A549 (cell line): Measurements from ENCODE around the gene CCDC97. TPM values are rescaled to one million over a fixed set of nuclear protein-coding genes. Genes with fewer than 3 reads are reported as not detected.

Source experiments
- ATAC-seq, 2 experiments: fragments of 200-7000 bp in 1 of 2; fragments of >200 bp in 1 of 2; cut with Nextera tagmentation in 1 of 2; cut with Tn5 transposase in 1 of 2; 3 replicates each; pipeline versions ENCODE4 v1.8.0 to v1.9.1; 2018 to 2020; ENCODE audit warnings: mild to moderate bottlenecking in 1 of 2, moderate library complexity in 1 of 2
- CTCF ChIA-PET: fragments of 300-600 bp; sonication (Branson Sonifier 250); formaldehyde crosslinking; extraction: SDS; loops from one replicate; lab custom pipeline; 2021; ENCODE audit warnings: antibody characterized with exemption, inconsistent platforms; lab: Yijun Ruan, JAX
- POLR2A ChIA-PET: fragments of 350-600 bp; formaldehyde crosslinking; extraction: SDS; loops from one replicate; lab custom pipeline; 2021; ENCODE audit warnings: antibody characterized with exemption, inconsistent platforms; lab: Yijun Ruan, JAX
- DNase-seq, 2 experiments: peaks; one replicate each; pipeline versions ENCODE4 v3.0.0 to v3.0.0-alpha.2; 2011 to 2016; ENCODE audit warnings: low read depth in 1 of 2, low spot score in 1 of 2
- FAIRE-seq: peaks from 2 replicates; lab custom pipeline; 2011; peaks lifted over from hg19 to GRCh38; lab: Jason Lieb, UNC
- H3K27ac ChIP-seq, 2 experiments: fragments of >200 bp; sonication (Bioruptor Twin); formaldehyde crosslinking; 3 replicates each; pipeline ENCODE4 v1.5.1; 2016 to 2017
- H3K4me1 ChIP-seq: fragments of >200 bp; sonication (Bioruptor Twin); formaldehyde crosslinking; 3 replicates; pipeline ENCODE4 v1.6.1; 2016
- H3K4me2 ChIP-seq: fragments of >200 bp; sonication (Bioruptor Twin); formaldehyde crosslinking; 3 replicates; pipeline ENCODE4 v1.6.1; 2016
- H3K4me3 ChIP-seq: fragments of >200 bp; sonication (Bioruptor Twin); formaldehyde crosslinking; 3 replicates; pipeline ENCODE4 v1.5.1; 2016
- H3K9me3 ChIP-seq: fragments of >200 bp; sonication (Bioruptor Twin); formaldehyde crosslinking; 3 replicates; pipeline ENCODE4 v1.6.1; 2016
- BCL3 ChIP-seq: fragments of >200 bp; sonication (Bioruptor Twin); formaldehyde crosslinking; IDR thresholded peaks from 3 replicates; pipeline ENCODE4 v1.6.1; 2016
- BHLHE40 ChIP-seq: IDR thresholded peaks from 2 replicates; pipeline ENCODE4 v1.6.1; 2012; ENCODE audit warnings: low read depth, low read length, inconsistent platforms
- CHD2 ChIP-seq: fragments of 150-350 bp; IDR thresholded peaks from 2 replicates; pipeline ENCODE4 v1.6.1; 2014; ENCODE audit warnings: low read length; ENCODE audit not compliant: partially characterized antibody
- CHD4 ChIP-seq: fragments of 200-600 bp; sonication (generic); IDR thresholded peaks from 2 replicates; pipeline ENCODE4 v1.6.1; 2016; ENCODE audit warnings: antibody characterized with exemption, mild to moderate bottlenecking, borderline replicate concordance
- EP300 ChIP-seq, 2 experiments: fragments of >200 bp; sonication (Bioruptor Twin); formaldehyde crosslinking; IDR thresholded peaks; 2 replicates in 1 of 2; 3 replicates in 1 of 2; pipeline ENCODE4 v1.6.1; 2016 to 2017
- FOSB ChIP-seq: fragments of 250-450 bp; sonication (Bioruptor Pico); IDR thresholded peaks from 2 replicates; pipeline ENCODE4 v1.5.0; 2020; ENCODE audit warnings: mild to moderate bottlenecking, moderate library complexity
- FOXS1 ChIP-seq: fragments of 250-450 bp; sonication (Bioruptor Pico); IDR thresholded peaks from 2 replicates; pipeline ENCODE4 v1.5.0; 2020; ENCODE audit warnings: mild to moderate bottlenecking, moderate library complexity
- HOXB5 ChIP-seq: fragments of 250-450 bp; sonication (Bioruptor Pico); IDR thresholded peaks from 2 replicates; pipeline ENCODE4 v1.5.0; 2020; ENCODE audit warnings: mild to moderate bottlenecking, moderate library complexity
- MAZ ChIP-seq: fragments of 150-350 bp; IDR thresholded peaks from 2 replicates; pipeline ENCODE4 v1.6.1; 2014; ENCODE audit warnings: antibody characterized with exemption, low read depth, low read length, borderline replicate concordance
- NR3C1 ChIP-seq: fragments of >200 bp; sonication (Bioruptor Twin); formaldehyde crosslinking; IDR thresholded peaks from 3 replicates; pipeline ENCODE4 v1.6.1; 2017
- PHF8 ChIP-seq: fragments of 200-600 bp; sonication (generic); IDR thresholded peaks from 2 replicates; pipeline ENCODE4 v1.6.1; 2016; ENCODE audit warnings: low read depth, mild to moderate bottlenecking, antibody characterized with exemption, moderate library complexity, borderline replicate concordance
- REST ChIP-seq: fragments of 200-600 bp; sonication (generic); IDR thresholded peaks from 2 replicates; pipeline ENCODE4 v1.6.1; 2016; ENCODE audit warnings: antibody characterized with exemption, mild to moderate bottlenecking, moderate library complexity
- USF2 ChIP-seq: fragments of 450-650 bp; IDR thresholded peaks from 2 replicates; pipeline ENCODE4 v1.6.1; 2014; ENCODE audit warnings: antibody characterized with exemption
- ZC3H11A ChIP-seq: fragments of 450-650 bp; IDR thresholded peaks from 2 replicates; pipeline ENCODE4 v1.6.1; 2014; ENCODE audit warnings: antibody characterized with exemption, mild to moderate bottlenecking
- WGBS: methylation state at CpG from one replicate; pipeline ENCODE4 v1.1.6; 2017; ENCODE audit errors: missing lambda C conversion rate; 5-methylcytosine and 5-hydroxymethylcytosine counted together
- polyA plus RNA-seq, 4 experiments: library from polyadenylated mRNA; depleted of rRNA in 3 of 4; stranded (reverse); fragments of >200 nt; fragmentation: RNase III in 1 of 4; extraction: RNeasy Plus Mini Kit Qiagen cat#74134 plus additional on column Dnase treatment in 1 of 4; gene quantifications; 2 replicates in 3 of 4; 3 replicates in 1 of 4; pipeline ENCODE4 v1.2.3, GENCODE V29; 2011 to 2017
- TF ChIP-seq, protein P1 (sequence below): fragments of >200 bp; sonication (Bioruptor Twin); formaldehyde crosslinking; IDR thresholded peaks from 3 replicates; pipeline ENCODE4 v1.5.1; 2016
- TF ChIP-seq, protein P2 (sequence below): fragments of 250-450 bp; sonication (Bioruptor Pico); IDR thresholded peaks from 2 replicates; pipeline ENCODE4 v1.5.0; 2020; ENCODE audit warnings: low read depth, mild to moderate bottlenecking, moderate library complexity
- TF ChIP-seq, protein P3 (sequence below): fragments of 250-450 bp; sonication (Bioruptor Pico); IDR thresholded peaks from 2 replicates; pipeline ENCODE4 v1.5.0; 2021; ENCODE audit warnings: mild to moderate bottlenecking, moderate library complexity, borderline replicate concordance
- TF ChIP-seq, protein P4 (sequence below): fragments of 150-350 bp; IDR thresholded peaks from 2 replicates; pipeline ENCODE4 v1.6.1; 2014; ENCODE audit warnings: low read depth, mild to moderate bottlenecking, low read length

The CCDC97 gene
- polyA plus RNA-seq, 2 of the 4 experiments (the other 2 are of a cell fraction), result 18.7 to 26.8 TPM

- CTCF ChIA-PET, result interaction anchor here (0.6 to 18.6 kb wide), 12 partner anchors 14 to 1491 kb away, joined by 3 to 295 read pairs (median 4); partner anchors contain the start of genes CCDC97, HNRNPUL1 and TGFB1
- TF ChIP-seq CHD4, result no peak
- TF ChIP-seq, protein P1, sequence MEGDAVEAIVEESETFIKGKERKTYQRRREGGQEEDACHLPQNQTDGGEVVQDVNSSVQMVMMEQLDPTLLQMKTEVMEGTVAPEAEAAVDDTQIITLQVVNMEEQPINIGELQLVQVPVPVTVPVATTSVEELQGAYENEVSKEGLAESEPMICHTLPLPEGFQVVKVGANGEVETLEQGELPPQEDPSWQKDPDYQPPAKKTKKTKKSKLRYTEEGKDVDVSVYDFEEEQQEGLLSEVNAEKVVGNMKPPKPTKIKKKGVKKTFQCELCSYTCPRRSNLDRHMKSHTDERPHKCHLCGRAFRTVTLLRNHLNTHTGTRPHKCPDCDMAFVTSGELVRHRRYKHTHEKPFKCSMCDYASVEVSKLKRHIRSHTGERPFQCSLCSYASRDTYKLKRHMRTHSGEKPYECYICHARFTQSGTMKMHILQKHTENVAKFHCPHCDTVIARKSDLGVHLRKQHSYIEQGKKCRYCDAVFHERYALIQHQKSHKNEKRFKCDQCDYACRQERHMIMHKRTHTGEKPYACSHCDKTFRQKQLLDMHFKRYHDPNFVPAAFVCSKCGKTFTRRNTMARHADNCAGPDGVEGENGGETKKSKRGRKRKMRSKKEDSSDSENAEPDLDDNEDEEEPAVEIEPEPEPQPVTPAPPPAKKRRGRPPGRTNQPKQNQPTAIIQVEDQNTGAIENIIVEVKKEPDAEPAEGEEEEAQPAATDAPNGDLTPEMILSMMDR, result no peak
- TF ChIP-seq CHD2, result no peak
- no peak for TF ChIP-seq ZC3H11A
- TF ChIP-seq, protein P2, sequence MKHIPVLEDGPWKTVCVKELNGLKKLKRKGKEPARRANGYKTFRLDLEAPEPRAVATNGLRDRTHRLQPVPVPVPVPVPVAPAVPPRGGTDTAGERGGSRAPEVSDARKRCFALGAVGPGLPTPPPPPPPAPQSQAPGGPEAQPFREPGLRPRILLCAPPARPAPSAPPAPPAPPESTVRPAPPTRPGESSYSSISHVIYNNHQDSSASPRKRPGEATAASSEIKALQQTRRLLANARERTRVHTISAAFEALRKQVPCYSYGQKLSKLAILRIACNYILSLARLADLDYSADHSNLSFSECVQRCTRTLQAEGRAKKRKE (CRISPR knock-in tag), result no peak
- TF ChIP-seq HOXB5 (CRISPR knock-in tag), result no peak
- no peak for TF ChIP-seq MAZ
- TF ChIP-seq BCL3, result no peak
- TF ChIP-seq EP300 (IDR thresholded peaks at IDR 0.05), result no peak
- TF ChIP-seq PHF8, result no peak
- no peak for TF ChIP-seq USF2
- TF ChIP-seq REST, result no peak
- TF ChIP-seq NR3C1, result no peak
- no peak for TF ChIP-seq FOXS1 (CRISPR knock-in tag)
- no peak for TF ChIP-seq FOSB
- TF ChIP-seq, protein P3, sequence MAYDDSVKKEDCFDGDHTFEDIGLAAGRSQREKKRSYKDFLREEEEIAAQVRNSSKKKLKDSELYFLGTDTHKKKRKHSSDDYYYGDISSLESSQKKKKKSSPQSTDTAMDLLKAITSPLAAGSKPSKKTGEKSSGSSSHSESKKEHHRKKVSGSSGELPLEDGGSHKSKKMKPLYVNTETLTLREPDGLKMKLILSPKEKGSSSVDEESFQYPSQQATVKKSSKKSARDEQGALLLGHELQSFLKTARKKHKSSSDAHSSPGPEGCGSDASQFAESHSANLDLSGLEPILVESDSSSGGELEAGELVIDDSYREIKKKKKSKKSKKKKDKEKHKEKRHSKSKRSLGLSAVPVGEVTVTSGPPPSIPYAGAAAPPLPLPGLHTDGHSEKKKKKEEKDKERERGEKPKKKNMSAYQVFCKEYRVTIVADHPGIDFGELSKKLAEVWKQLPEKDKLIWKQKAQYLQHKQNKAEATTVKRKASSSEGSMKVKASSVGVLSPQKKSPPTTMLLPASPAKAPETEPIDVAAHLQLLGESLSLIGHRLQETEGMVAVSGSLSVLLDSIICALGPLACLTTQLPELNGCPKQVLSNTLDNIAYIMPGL (CRISPR knock-in tag), result no peak
- TF ChIP-seq, protein P4, sequence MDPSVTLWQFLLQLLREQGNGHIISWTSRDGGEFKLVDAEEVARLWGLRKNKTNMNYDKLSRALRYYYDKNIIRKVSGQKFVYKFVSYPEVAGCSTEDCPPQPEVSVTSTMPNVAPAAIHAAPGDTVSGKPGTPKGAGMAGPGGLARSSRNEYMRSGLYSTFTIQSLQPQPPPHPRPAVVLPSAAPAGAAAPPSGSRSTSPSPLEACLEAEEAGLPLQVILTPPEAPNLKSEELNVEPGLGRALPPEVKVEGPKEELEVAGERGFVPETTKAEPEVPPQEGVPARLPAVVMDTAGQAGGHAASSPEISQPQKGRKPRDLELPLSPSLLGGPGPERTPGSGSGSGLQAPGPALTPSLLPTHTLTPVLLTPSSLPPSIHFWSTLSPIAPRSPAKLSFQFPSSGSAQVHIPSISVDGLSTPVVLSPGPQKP, result no peak
- TF ChIP-seq BHLHE40, result no peak
- TF ChIP-seq, all 56 proteins: peak for 0
- no peak overlapping the region for H3K4me3 ChIP-seq
- no peaks in the 10 kb centered on the region for H3K9me3 ChIP-seq
- H3K27ac ChIP-seq, result no peak overlapping the region
- H3K4me1 ChIP-seq, result peaks cover 35% of the 10 kb centered on the region
- no peak overlapping the region for H3K4me2 ChIP-seq
- FAIRE-seq, result peak; percentile 63
- no peak for ATAC-seq
- 88% methylated on average over 19 of the region's 20 CpGs for WGBS
- DNase-seq, result no peak
- POLR2A ChIA-PET, result interaction anchor here (0.6 kb wide), 1 partner anchor 9 kb away, joined by 3 read pairs; the partner anchor contains the start of gene CCDC97
Measured at GRCh38 chr19:41319500-41320184, 9.7 kb downstream of the CCDC97 start.
